Stimulated activated CD8-positive, alpha-beta memory T cell treated with anti-CD3 and anti-CD28 coated beads, Interleukin-7, amount 100 ng/mL, for 1 hour (primary cell): ENCODE measurements around the gene PBOV1.

ENCODE experiments used
- DNase-seq, 2 donors: peaks; one replicate each; pipeline ENCODE4 v3.0.0-alpha.2; 2020; ENCODE audit warnings: low read depth in 2 of 2

PBOV1 gene

DNA sequence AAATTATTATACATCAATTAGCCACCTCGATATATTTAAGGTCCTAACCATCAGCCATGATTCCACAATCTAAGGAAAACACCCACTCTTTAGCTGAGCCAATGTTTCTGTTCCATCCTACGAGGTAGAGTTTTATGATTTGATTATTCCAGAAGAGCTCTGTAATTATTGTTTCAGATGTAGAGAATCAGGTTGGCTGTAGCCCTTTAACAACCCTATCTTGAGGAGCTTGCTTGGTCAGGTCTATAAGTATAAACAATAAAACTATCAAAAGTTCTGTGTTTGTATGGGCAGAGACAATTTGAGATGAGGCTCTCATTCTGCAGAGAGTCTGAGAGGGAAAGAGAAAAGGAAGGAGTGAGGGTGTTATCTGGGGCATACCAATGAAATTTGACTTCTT, at the start of gene PBOV1:
TSS of gene PBOV1 (minus strand) at position 43 of the 400 bp plus-strand sequence. CDS start 96 bp downstream, outside the sequence.
- DNase-seq: no peak

DNA sequence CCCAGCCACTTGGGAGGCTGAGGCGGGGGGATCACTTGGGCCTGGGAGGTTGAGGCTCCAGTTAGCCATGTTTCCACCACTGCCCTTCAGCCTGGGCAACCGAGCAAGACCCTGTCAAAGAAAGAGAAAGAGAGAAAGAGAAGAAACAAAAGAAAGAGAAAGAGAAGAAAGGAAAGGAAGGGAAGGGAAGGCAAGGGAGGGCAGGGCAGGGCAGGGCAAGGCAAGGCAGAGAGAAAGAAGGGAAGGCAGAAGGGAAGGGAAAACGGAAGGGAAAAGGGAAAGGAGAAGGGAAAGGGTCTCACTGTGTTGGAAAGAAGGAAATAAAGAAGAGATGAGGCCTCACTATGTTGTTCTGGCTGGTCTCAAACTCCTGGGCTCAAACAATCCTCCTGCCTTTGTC, 47.8 kb upstream of the PBOV1 start:
- no peak for DNase-seq

DNA sequence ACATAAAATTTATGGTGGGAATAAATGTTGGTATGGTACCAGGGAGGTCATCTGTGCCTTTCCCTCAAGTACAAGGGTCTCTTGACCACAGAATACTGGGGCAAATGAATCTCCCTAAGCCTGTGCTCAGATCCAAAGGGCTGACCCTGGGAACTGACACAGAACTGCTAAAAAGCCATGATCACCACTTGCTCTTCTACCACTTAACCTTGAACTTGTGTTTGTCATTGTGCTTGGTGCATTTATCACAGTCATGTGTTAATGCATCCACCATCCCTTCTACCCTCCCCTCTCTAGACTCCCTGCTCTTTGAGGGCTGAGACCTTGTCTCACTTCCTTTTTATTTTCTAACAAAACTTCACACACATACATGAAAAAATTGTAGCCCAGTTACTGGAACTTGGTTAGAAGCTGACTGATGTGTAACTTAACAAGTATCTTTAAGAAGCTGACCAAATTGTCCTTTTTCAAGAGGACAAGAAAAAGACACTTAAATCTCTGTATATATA, 46.1 kb upstream of the PBOV1 start:
- DNase-seq: no peak

DNA sequence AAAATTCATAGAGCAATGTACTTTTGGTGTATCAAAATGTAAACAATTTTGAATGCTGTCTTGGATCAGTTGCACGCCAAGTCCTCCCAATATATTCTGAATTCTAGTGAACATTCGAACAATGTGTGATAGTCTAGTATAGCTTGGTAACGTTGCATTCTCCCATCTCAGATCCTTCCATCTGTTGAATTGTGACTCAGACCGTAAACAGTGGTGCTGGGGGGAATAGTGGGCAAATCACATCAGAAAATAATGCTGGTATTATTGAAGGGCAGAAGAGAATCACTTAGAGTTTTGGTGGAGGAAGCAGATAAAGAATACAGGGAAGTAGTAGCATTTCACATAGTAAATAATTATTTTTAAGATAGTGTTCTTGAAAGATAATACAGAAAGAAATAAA, 45.7 kb upstream of the PBOV1 start:
- no peak for DNase-seq

DNA sequence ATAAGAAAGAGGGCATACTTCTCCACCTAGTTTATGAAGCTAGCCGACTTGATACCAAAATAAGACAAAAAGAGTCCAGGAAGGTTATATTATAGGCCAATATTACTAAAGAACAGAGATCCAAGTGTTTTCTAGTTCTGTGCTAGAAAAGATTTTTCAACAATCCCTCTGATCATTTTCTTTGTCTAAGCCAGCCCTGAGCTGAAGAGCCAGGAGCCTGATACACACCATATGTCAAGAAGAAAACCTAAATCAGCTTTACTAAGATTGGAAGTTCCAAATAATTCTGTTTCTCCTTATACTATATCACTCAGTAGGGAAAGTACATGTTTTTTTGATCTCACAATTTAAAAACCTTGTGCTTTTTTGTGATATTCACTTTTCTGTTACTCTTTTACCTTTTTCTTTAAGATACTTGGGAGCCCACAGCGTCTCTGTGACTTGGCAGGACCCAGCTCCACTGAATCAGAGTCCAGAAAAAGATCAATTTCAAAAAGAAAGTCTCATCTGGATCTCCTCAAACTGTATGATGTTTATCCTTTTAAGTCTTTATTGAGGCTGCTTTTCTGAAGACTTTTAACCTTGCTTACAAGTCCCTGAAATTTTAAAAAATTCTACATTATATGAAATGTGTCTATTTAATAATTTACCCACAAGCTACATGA, 43.0 kb upstream of the PBOV1 start:
- DNase-seq: no peak

DNA sequence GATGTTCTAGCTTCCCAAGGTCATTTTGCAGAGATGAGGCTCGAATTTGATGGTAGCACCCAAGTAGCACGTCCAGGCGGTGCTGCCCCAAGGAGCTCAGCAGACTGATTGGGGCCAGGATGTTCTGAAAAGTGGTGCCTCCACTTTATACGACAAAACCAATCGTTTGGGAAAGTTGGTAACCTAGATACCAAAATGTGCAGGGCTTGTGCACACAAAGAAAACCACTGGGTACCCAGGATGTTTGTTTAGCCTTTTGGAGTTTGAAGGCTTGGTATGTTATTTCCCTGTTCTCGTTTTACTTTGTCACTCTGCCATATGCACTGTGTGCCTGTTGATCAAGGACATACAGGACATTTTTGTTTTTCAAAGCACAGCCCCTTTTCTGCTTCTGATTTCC, 40.7 kb upstream of the PBOV1 start:
- no peak for DNase-seq

DNA sequence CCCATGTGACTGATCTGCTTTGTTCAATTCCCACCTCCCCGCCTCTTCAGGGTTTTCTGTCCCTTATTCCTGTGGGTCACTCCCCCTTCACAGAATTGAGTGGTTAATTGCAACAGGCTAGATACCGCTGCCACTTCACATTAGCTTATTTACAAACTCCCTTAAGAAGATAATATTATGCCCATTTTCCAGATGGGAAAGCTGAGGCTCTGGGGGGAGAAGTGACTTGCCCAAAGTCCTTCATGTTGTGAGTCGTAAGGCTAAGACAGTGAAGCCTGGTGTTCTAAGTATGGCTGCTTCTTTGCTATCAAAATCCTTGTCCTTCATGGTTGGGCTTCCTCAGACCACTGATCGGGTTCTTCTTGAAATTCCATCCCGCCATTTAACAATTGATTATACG, 39.9 kb upstream of the PBOV1 start:
- no peak for DNase-seq

DNA sequence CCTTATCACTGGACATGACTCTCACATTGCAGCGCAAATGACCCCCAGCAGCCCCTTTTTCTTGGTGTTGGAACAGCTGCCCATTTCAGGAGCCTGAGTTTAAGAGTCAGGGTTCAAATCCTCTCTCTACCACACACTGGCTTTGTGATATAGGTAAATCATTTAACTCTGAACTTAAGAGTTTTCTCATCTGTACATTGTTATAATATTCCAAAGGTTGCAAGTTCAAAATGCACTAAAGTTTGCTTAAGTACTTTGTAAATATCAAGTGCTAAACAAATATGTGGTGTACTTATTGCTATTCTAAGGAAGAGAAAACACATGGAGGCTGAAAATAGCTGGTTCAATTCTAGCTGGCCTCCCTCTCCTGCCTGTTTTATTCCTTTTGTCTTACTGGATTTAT, 39.3 kb upstream of the PBOV1 start:
- DNase-seq: no peak

DNA sequence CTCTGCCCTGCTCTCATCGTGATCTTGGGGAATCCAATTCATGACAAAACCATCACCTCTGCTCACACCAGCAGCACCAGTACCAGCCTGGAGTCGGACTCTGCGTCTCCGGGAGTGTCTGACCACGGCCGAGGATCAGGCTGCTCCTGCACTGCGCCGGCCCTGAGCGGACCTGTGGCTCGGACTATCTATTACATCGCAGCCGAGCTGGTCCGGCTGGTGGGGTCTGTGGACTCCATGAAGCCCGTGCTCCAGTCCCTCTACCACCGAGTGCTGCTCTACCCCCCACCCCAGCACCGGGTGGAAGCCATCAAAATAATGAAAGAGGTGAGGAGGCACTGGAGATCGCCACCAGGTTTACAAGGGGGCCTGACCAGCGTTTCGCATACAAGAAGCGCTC, 37.2 kb upstream of the PBOV1 start:
- no peak for DNase-seq

DNA sequence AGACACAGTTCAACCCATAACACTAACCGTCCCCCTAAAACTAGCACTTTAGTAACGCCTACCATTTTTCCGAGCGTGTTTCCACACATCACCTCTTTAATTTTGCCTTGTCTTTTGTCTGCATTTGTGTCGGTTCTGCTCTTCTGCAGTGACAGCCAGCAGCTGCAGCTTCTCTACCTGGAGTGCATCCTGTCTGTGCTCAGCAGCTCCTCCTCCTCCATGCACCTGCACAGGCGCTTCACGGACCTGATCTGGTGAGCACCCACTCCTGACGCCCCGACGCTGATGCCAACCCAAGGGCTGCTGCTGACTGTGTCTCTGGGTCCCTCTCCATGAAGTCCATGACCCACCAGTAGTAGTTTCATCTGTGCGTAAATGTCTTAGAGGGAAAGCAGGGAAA, 35.4 kb upstream of the PBOV1 start:
- DNase-seq: no peak

DNA sequence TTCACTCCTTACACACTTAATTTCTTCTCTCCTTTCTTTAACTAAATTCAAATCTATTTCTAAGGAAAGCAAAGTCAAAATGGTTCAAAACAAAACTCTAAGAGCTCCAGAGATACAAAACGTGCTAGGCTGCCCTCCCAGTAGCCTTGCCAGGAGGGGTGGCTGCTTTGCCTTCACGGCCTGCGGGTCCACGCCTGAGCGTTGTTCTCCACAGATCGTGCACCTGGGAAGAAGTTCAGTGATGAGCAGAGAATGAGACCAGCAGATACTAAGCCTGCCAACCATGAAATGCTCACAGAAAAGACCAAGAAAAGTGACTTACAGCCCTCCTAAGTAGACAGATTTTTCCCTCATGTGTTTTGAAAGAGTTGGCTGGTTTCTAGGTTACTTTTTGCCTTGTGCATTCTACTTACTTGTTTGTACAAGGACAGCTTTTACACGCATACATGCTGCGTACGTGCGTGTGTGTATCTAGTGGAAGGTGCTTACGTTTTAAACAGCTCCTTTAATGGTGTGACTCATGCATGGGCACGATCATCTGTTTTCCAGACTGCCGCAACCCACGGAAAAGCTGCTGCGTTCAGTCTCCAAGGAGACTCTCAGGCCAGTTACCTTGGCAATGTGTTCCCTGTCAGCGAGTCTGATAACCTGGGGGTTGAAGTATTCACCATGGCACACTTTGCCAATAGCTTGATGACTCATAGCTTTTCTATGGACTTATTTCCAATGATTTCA, 32.4 kb upstream of the PBOV1 start:
- no peak for DNase-seq

DNA sequence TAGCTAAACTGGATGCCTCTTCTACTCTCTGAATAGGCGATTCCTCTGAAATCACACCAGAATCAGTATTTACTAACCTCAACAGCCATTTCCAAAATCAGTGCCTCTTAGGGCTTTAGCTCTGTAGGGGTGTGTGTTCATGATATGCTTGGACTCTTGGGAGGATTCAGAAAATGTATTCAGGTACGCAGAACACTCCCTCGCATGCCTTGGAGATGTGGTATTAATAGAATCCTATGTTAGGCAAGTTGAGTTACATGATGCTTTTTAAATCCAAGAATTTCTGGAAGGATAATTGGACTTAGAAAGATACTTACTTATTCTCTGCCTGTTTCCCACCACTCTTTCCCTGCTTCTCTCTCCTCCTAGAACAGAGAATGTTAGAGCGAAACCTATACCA, 31.8 kb upstream of the PBOV1 start:
- no peak for DNase-seq

DNA sequence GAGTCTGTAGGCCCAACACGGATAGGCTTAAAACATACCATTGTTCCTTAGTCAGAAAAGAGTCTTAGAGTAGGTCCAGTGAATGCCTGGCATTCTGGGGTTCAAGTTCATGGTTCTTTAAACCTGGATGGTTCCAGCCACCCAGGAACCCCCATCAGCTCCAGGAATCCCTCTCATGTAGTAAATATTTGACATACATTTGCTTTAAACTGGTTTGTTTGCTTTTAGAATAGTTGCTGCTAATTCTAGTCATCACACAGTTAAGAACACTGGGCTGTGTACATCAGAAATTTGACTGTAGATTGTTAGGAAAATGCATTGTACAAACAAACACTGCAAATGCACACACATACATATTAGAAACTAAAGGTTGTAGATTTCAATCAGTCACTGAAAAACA, 30.6 kb upstream of the PBOV1 start:
- DNase-seq: no peak

DNA sequence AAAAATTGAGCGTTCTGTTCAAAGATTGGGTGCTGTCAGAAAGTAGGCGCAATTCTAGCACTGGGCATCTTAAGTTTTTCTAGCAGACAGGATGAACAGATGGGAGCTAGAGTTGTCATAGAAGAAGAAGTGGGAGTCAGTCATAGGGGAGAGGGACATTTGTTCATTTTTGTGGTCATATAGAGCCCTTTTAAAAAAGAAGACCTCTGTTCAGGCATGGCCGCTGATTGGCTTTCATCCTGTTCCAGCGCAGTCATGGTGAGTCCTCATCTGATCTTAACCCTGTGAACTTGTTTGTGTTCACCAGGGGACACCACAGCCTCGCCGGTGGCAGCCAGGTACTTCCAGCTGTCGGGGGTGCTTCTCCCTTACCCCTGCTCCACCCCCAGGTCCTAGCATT, 29.7 kb upstream of the PBOV1 start:
- DNase-seq: no peak

DNA sequence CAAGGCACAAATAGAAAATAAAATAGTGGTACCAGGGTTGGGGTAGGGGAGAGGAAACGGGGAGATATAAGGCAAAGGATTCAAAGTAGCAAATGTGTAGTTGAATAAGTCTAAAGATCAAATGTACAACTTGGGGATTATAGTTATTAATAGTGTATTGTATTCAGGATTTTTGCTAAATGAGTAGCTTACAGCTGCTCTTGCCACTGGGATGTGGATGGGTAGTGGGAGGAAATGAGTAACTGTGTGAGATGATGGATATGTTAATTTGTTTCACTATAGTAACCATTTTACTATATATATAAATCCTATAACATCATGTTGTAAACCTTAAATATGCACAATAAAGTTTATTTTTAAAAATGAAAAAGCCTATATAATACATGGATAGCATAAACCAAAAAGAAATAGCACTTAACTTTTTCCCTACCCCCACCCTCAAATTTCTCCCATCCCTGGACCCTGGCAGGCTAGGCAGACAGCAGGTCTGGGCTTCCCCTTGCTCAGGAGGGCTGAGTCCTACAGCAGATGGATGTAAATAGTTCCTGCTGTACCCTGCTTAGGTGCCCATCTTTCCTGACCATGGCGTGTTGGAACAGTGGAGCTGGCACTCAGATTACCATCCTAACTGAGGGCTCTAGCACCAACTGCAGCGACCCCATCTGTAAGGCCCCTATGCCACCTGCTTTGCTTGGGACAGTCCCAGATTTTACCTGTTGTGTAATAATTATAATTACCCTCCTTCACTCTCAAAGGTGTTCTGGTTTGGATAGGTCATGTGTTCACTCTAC, 28.6 kb upstream of the PBOV1 start:
- no peak for DNase-seq

DNA sequence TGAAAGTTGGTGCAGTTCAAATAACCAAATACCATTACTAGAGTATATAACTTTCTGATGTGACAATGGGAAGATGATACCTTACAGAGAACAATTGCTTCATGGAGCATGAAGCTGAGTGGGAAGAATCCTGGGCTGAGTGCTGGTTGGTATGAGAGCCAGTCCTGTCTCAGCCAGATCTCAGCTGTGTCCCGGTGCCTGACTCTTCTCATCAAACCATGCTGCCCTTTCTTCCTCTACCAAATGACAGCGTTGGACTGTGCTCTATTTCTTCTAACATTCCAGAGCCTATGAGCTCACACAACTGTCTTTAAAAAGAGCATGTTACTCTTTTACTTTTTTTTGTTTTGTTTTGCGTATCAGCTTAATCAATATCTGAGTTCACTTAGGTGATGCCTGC, 27.5 kb upstream of the PBOV1 start:
- no peak for DNase-seq

DNA sequence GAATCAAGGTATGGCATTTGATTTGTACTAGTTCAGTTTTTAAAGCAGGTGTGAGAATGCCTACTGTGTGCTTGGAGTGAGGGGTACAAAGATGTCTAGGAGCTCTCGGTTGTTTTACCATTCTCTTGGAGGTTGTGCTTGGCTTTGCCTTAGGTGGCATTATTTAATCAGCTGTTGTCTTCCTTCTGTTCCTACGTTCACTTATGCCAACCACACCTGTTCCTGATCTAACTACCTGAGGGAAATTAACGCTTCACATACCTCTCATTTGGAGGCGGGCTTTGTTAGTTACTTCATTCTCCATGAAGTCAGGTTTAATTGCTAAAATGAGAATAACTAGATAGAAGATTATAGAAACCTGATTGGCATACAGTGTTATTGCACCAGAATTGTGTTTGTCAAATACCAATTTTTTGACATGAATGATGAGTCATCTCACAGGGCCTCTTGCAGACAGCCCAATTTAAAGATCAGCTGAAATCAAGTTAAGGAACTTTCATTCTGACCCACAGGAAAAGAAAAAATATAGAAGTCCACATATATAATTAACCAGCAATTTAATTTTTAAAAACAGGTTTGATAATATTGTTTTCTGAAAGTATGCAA, 24.8 kb upstream of the PBOV1 start:
- no peak for DNase-seq

DNA sequence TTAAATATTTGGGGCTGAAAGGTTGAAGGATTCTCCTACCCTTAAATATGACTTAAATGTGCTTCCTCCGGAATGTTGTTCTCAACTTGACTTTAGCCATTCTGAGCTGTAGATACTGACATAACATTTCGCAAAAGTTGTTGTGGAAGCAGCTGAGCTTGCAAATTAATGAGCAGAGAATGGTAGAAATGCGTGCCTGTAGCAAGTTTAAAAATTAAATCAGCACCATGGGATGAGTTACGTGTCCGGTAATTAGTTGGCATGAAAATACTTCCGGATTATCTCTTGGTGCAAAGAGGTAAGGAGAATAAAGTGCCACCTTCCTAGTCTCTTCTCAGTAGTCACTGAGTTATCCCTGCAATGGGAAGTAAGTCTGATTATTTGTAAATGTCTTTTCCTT, 23.6 kb upstream of the PBOV1 start:
- no peak for DNase-seq

DNA sequence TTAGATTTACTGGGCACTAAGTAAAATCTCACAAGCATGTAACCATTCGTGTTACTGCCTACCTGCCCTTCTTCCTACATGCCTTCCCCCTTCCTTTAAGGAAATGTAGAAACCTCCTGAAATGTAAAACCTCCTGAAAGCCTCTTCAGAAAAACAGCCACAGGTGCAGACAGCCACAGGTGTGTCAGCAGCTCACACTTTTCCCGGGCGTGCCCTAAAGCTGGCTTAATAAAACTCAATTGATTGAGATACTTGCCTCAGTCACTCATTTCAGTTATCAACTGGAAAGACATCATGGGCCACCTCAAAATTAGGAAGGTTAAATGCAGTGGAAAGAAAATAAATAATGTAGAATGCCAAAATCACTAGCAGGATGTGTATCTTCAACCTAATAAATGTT, 23.1 kb upstream of the PBOV1 start:
- DNase-seq: no peak

DNA sequence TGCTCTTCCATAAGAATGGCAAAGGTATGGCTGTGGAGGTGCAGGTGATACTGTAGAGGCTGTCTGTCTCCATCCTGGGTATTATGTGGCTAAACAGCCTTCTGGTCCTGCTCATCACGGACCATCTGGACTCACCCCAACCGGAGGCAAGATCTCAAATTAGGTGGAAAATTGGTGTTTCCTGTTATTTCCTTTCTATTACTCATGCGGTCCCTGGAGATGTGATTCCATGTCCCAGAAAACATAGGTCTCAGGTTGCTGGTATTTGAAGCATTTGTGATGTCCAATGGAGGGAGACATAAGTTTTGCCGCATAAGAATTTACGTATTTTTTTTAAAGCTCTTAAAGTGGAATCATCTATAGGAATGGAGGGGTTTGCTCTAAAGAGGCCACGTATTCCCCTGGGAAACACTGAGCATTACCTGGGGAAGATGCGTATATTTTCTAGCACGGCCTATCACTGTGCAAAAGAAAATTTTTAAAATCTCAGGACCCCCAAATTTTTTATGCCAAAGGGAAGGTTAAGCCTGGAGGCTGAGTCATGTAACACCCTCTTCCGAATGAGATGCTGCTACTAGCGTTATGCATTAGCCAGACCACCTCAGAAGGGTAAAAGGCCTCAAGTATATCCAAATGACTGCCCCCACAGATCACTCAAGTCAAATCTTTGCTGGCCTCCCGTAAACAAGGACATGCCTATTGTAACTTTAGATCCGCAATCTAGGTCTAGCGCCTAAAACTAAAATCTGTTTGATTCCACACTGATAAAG, 22.4 kb upstream of the PBOV1 start:
- no peak for DNase-seq

DNA sequence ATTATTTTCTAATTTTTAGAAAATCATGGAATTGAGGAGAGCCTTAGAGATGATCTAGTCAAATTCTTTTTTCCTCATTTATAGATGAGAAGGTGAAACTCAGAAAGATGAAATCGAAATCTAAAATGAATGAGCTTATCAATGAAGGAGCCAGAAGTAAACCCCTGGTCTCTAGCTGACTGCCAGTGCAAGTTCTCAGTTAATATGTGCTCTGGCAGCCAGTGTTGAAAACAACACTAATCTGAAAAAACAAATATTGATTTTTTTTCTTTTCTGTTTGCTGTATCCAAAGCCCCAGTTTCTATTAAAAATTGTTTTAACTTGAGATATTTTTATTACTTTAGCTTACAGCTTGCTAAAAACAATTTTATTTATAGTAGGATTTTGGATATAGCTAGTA, 21.5 kb upstream of the PBOV1 start:
- no peak for DNase-seq

DNA sequence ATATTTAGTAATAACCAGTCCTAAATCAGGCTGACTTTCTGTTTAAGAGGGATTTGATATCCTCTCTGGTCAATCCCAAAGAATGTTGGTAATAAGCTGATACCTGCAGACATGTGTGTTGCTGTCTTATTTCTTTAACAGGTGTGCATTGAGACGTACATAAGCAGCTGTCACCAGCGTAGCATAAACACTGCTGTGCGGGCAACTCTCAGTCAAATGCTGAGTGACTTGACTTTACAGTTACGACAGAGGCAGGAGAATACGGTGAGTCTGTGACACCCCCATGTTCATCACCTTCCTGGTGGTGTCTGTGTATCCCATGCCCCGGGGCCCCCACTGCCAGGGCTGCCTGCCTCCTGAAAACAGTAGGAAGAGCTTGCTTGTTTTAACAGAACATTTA, 20.1 kb upstream of the PBOV1 start:
- DNase-seq: no peak
